Measurements from ENCODE around the gene DLX5. TPM values are rescaled to one million over a fixed set of nuclear protein-coding genes. Genes with fewer than 3 reads are reported as not detected.

The DLX5 gene
- total and polyA plus RNA-seq, 2 experiments from 2014 or later = 0.34 TPM; not detected in 1

- H3K36me3 ChIP-seq = no peaks in the 10 kb centered on the region
- no peaks in the 10 kb centered on the region for H3K4me1 ChIP-seq (ENCODE audit: low read depth)
- no peak overlapping the region for H3K27ac ChIP-seq
- peaks cover 100% of the 10 kb centered on the region for H3K27me3 ChIP-seq
- TF ChIP-seq, protein P1, sequence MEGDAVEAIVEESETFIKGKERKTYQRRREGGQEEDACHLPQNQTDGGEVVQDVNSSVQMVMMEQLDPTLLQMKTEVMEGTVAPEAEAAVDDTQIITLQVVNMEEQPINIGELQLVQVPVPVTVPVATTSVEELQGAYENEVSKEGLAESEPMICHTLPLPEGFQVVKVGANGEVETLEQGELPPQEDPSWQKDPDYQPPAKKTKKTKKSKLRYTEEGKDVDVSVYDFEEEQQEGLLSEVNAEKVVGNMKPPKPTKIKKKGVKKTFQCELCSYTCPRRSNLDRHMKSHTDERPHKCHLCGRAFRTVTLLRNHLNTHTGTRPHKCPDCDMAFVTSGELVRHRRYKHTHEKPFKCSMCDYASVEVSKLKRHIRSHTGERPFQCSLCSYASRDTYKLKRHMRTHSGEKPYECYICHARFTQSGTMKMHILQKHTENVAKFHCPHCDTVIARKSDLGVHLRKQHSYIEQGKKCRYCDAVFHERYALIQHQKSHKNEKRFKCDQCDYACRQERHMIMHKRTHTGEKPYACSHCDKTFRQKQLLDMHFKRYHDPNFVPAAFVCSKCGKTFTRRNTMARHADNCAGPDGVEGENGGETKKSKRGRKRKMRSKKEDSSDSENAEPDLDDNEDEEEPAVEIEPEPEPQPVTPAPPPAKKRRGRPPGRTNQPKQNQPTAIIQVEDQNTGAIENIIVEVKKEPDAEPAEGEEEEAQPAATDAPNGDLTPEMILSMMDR (IDR thresholded peaks at IDR 0.05; ENCODE audit: low read depth, low read length) = no peak
- H3K4me3 ChIP-seq = peak overlapping the region; percentile 37
- H3K9me3 ChIP-seq (ENCODE audit: low read depth) = no peaks in the 10 kb centered on the region
- DNase-seq (ENCODE audit: low read depth in 1 of 2, low spot score in 1 of 2) = no peak
Observed at GRCh38 chr7:97004247-97005182, 20.1 kb downstream of the DLX5 start.

DNA sequence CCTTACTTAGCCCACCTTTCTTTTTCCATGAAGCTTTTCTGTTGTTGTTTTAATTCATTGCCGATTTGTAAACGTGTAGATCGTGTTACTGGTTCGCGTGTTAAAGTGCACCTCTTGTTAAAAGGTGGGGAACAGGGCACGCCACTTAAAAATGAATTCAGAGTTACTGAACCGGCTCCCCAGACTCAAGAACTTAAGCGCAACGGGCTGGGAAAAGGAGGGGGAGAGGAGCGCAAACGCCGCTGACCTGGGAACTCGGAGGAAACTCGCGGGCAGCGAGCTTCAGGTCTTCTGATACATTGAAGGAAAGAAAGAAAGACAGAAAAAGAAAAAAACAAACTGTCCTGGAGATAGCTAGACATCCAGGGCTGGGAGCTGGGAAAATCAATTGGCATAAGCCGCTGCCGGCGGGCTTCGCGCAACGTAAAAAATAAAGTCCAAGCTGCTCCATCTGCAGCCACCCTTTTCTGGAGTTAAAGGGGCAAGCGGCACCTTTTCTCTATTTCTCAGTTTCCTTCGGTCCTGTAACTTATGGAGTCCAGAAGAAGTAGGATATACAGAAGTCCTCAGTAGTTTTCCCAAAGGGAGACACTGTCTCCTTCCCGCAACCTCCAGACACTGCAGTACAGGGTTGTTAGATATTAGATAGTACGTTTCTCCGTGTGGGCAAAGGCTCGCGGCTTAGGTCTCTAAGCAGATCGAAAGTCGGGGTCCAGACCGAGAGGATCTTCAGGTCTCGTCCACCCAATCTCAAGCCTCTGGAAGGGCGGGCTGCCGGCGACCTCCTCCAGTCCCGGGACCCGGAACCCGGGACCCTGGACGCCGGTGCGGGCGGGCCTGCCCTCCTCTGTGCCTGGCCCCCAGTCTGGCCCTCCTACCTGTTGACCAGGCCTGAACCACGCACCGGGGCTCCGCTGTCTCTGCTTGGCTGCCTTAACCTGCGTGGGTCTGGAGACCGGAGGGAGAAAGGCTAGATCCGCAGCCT is 21.1 kb downstream of the DLX5 start:
- TF ChIP-seq, protein P1 (IDR thresholded peaks at IDR 0.05; ENCODE audit: low read depth, low read length) = no peak
- peaks cover 100% of the 10 kb centered on the region for H3K27me3 ChIP-seq
- no peaks in the 10 kb centered on the region for H3K4me1 ChIP-seq (ENCODE audit: low read depth)
- H3K27ac ChIP-seq = no peak overlapping the region
- no peak overlapping the region for H3K4me3 ChIP-seq
- no peaks in the 10 kb centered on the region for H3K36me3 ChIP-seq
- no peaks in the 10 kb centered on the region for H3K9me3 ChIP-seq (ENCODE audit: low read depth)
- no peak for DNase-seq (ENCODE audit: low read depth in 1 of 2, low spot score in 1 of 2)

- no peak for DNase-seq (ENCODE audit: low read depth in 1 of 2, low spot score in 1 of 2)
- no peak overlapping the region for H3K27ac ChIP-seq
- H3K36me3 ChIP-seq = no peaks in the 10 kb centered on the region
- H3K27me3 ChIP-seq = peaks cover 100% of the 10 kb centered on the region
- H3K4me1 ChIP-seq (ENCODE audit: low read depth) = no peaks in the 10 kb centered on the region
- H3K4me3 ChIP-seq = no peak overlapping the region
- TF ChIP-seq, protein P1 (IDR thresholded peaks at IDR 0.05; ENCODE audit: low read depth, low read length) = no peak
- H3K9me3 ChIP-seq (ENCODE audit: low read depth) = no peaks in the 10 kb centered on the region
Observed at GRCh38 chr7:97002555-97003261, 21.9 kb downstream of the DLX5 start.

DNA sequence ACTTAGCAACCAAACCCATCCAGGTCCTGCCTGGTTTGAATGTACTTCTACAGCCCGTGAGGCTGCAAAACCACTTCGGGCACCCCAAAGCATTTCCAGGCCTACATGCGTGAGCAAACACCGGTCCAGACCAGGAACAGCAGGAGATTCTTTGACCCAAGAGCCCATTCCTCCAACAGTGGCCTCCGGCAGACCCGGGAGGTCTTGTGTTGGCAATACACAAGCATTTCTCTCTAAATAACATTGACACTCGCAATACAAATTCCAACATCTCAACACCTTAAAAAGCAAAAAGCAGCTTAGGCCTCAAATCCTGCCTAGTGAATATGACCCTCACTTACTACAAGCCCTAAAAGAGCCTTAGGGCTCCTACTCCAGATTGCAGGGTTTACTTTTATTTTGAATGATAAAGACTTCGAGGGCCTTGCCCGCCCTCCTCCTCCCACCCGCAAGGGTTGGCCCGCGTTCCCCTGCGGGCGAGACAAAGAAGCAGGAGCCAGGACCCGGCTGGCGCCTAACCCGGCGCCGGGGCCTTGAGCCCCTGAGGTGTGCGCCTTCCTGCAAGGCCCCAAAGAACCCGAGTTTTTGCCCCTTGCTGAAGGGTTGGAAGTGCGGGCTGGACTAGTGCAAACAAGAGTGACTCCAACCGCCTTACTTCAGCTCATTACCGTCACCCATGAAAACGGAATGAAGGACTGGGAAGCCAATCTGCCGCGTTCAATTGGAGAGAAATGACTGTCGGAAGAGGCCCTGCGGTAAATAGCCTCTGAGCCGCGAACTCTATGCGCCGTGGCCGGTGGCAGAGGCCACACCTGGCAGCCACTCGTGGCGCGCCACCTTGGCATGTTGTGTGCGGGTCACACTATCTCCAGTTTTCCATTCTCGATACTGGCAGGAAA is 22.7 kb downstream of the DLX5 start:
- no peaks in the 10 kb centered on the region for H3K9me3 ChIP-seq (ENCODE audit: low read depth)
- no peaks in the 10 kb centered on the region for H3K4me1 ChIP-seq (ENCODE audit: low read depth)
- no peak overlapping the region for H3K4me3 ChIP-seq
- H3K36me3 ChIP-seq = no peaks in the 10 kb centered on the region
- no peak overlapping the region for H3K27ac ChIP-seq
- H3K27me3 ChIP-seq = peaks cover 100% of the 10 kb centered on the region
- TF ChIP-seq, protein P1 (IDR thresholded peaks at IDR 0.05; ENCODE audit: low read depth, low read length) = no peak
- DNase-seq (ENCODE audit: low read depth in 1 of 2, low spot score in 1 of 2) = no peak

All from cardiac muscle cell (in vitro differentiated cells and primary cell).